Lower lobe of right lung (tissue), 2 donors: ENCODE measurements around the gene RSPH3. TPM values are rescaled to one million over a fixed set of nuclear protein-coding genes. Genes with fewer than 3 reads are reported as not detected.

ENCODE experiments used
- ATAC-seq, 2 donors: fragments of 200-7000 bp; cut with Tn5 transposase; one replicate each; pipeline ENCODE4 v1.9.1; 2020 to 2022; ENCODE audit warnings: mild to moderate bottlenecking in 2 of 2, moderate library complexity in 2 of 2
- DNase-seq: peaks from one replicate; pipeline ENCODE4 v3.0.0-alpha.2; 2020
- H3K27ac ChIP-seq: fragments of 200-600 bp; one replicate; pipeline ENCODE4 v1.8.0; 2022
- H3K27me3 ChIP-seq: fragments of 200-600 bp; one replicate; pipeline ENCODE4 v1.8.0; 2022; ENCODE audit warnings: low read depth
- H3K36me3 ChIP-seq: fragments of 200-600 bp; one replicate; pipeline ENCODE4 v1.8.0; 2022; ENCODE audit warnings: mild to moderate bottlenecking
- H3K4me1 ChIP-seq: fragments of 200-600 bp; one replicate; pipeline ENCODE4 v1.8.0; 2022
- H3K4me3 ChIP-seq: fragments of 200-600 bp; one replicate; pipeline ENCODE4 v1.8.0; 2022; ENCODE audit warnings: mild to moderate bottlenecking
- H3K9me3 ChIP-seq: fragments of 200-600 bp; one replicate; pipeline ENCODE4 v1.8.0; 2022
- intact Hi-C: fragments of 100-400 bp; cut with DNase I; formaldehyde crosslinking; loops from one replicate; pipeline ENCODE4 v1.11.0; 2022
- total RNA-seq: library from RNA; stranded (reverse); fragmentation: NEBNext Ultra II Directional; extraction: Animal tissue kit (Norgen Biotek cat#: 25700); gene quantifications from one replicate; pipeline ENCODE4 v1.2.1, GENCODE V29; 2021
- TF ChIP-seq, protein P1 (sequence below): fragments of 200-600 bp; IDR thresholded peaks from one replicate; pipeline ENCODE4 v1.8.0; 2022; ENCODE audit warnings: antibody characterized with exemption, mild to moderate bottlenecking
- donor health status: DM: no; HTN: yes; CAD: no; lungs with severe emphysema.

Gene RSPH3
- total RNA-seq, 1 donor from 2014 or later: 24.2 TPM

DNA sequence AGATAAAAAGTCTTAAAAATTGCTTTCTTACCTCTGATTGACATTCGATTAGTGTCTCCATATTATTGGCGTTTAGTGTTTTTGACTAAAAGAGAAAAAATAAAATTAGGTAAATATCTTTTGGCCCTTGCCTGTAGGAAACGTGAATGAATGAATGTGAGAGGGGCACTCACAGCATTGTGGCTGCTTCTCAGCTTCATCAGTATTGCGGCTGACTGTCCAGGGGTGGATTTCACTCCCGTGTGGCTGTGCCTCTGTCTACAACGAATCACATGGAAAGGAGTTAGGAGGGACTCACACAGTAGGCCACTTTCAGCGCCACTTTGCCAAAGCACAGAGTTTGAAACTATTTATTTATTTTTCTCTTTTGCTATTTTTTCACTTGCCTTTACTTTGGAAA is 43.9 kb upstream of the RSPH3 start:
- Histone ChIP-seq H3K27ac (peak overlapping the region; percentile 78), H3K4me3 (peak overlapping the region; percentile 47), H3K9me3 (no peaks in the 10 kb centered on the region), H3K36me3 (peaks cover 17% of the 10 kb centered on the region), H3K4me1 (peaks cover 38% of the 10 kb centered on the region), H3K27me3 (no peaks in the 10 kb centered on the region)
- TF ChIP-seq, protein P1, sequence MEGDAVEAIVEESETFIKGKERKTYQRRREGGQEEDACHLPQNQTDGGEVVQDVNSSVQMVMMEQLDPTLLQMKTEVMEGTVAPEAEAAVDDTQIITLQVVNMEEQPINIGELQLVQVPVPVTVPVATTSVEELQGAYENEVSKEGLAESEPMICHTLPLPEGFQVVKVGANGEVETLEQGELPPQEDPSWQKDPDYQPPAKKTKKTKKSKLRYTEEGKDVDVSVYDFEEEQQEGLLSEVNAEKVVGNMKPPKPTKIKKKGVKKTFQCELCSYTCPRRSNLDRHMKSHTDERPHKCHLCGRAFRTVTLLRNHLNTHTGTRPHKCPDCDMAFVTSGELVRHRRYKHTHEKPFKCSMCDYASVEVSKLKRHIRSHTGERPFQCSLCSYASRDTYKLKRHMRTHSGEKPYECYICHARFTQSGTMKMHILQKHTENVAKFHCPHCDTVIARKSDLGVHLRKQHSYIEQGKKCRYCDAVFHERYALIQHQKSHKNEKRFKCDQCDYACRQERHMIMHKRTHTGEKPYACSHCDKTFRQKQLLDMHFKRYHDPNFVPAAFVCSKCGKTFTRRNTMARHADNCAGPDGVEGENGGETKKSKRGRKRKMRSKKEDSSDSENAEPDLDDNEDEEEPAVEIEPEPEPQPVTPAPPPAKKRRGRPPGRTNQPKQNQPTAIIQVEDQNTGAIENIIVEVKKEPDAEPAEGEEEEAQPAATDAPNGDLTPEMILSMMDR: no peak
- intact Hi-C loops: no loop called here
- no peak for ATAC-seq
- no peak for DNase-seq

DNA sequence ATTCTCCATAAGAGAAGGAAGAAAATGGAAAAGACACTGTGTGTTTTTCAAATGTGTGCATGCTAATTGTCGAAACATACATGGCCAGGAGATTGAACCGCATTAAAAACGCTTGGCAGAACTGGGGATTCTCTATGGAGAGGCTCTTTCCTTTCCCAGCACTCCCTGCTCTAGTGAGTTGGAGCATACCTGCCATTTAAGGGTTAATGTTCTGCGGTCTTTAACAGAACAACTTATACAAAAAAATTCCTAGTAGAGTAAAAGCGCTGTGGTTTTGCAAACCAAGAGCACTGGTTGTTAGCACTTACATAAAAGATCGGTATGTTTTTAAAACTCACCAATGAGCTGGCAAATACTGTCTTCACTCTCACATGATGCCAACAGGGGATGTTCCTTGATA is 43.2 kb upstream of the RSPH3 start:
- DNase-seq (no peak), ATAC-seq (peak in 1 of 2 donors; percentile 22)
- H3K36me3 ChIP-seq: peaks cover 24% of the 10 kb centered on the region
- H3K9me3 ChIP-seq: no peaks in the 10 kb centered on the region
- TF ChIP-seq, protein P1: no peak
- H3K4me3 ChIP-seq: peak overlapping the region; percentile 47
- intact Hi-C loops: no loop called here
- H3K27me3 ChIP-seq: no peaks in the 10 kb centered on the region
- peak overlapping the region; percentile 78 for H3K27ac ChIP-seq
- H3K4me1 ChIP-seq: peaks cover 45% of the 10 kb centered on the region

DNA sequence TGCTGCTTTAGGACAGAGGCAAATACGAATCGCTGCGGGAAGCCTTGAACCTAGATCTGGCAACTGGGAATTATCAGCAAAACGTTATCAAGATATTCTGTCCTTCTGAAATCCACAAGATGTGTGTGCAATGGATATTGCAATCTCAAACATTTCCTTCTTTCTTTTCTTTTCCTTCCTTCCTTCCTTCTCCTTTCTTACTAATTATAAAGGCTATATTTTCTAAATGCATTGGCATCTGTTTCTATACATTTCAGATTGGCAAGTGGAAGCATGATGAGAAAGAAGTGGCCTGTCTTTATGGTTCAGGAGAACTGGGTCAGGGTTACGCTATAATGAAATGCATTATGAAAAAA is 42.8 kb upstream of the RSPH3 start:
- H3K27ac ChIP-seq: peak overlapping the region; percentile 78
- no peaks in the 10 kb centered on the region for H3K9me3 ChIP-seq
- no peaks in the 10 kb centered on the region for H3K27me3 ChIP-seq
- ATAC-seq (no peak), DNase-seq (no peak)
- peaks cover 49% of the 10 kb centered on the region for H3K4me1 ChIP-seq
- H3K36me3 ChIP-seq: peaks cover 28% of the 10 kb centered on the region
- H3K4me3 ChIP-seq: peak overlapping the region; percentile 47
- intact Hi-C loops: no loop called here
- TF ChIP-seq, protein P1: no peak

DNA sequence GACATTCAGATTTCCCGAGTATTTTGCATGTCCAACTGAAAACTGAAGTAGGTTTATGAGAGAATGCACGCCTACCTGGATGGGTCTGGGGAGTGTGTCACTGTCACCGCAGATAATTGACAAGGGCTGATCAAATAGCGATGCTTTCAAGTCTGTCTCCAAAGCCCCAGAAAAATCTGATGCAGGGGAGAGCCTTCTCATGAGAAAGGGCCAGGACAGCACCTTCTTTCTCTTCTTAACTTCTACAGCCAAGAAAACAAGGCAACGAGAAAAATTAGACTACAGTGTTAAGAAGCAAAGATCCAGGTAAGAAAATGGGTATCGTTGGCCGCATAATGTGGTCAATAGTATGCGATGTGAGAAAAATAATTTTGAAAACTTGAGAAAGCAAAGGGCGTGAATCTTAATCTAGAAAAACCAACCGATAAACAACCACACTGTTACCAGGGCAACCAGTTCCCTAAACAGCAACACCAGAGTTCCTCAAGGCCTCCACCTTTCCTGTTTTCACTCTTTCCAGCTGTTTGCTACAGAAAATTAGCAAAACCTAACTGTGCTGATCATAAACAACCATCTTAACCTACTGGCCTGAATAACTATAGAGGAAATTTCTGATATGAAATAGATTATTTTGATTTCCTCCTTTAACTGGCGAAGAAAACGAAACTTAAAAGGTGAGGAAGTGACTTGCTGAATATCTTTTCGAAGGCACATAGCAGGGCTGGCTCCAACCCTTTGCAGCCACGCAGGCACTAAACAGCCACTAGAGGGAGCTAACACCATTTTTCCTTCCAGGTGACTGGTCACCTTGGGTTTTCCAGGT is 42.2 kb upstream of the RSPH3 start:
- TF ChIP-seq, protein P1: peak; percentile 96
- Histone ChIP-seq H3K27me3 (no peaks in the 10 kb centered on the region), H3K9me3 (no peaks in the 10 kb centered on the region), H3K4me3 (peak overlapping the region; percentile 47), H3K27ac (peak overlapping the region; percentile 78), H3K36me3 (peaks cover 33% of the 10 kb centered on the region), H3K4me1 (peaks cover 50% of the 10 kb centered on the region)
- intact Hi-C loops: no loop called here
- ATAC-seq (peak; percentile 85 to 89), DNase-seq (no peak)

- Histone ChIP-seq H3K4me3 (no peak overlapping the region), H3K27ac (peak overlapping the region; percentile 78), H3K36me3 (peaks cover 43% of the 10 kb centered on the region), H3K9me3 (no peaks in the 10 kb centered on the region), H3K4me1 (peaks cover 50% of the 10 kb centered on the region), H3K27me3 (no peaks in the 10 kb centered on the region)
- intact Hi-C loops: no loop called here
- DNase-seq: no peak
- TF ChIP-seq, protein P1: no peak
- no peak for ATAC-seq
These were observed 41.2 kb upstream of the RSPH3 start for GRCh38 chr6:159041181-159041580.
